RWPE1 (cell line): ENCODE measurements around the gene RIT1.

Experiments
- CTCF ChIA-PET: fragments of 350-600 bp; sonication (Branson Sonifier 250); formaldehyde crosslinking; extraction: SDS; loops from one replicate; lab custom pipeline; 2021; lab: Yijun Ruan, JAX
- POLR2A ChIA-PET: fragments of 400-600 bp; formaldehyde crosslinking; extraction: SDS; loops from one replicate; lab custom pipeline; 2020; ENCODE audit warnings: antibody characterized with exemption; ENCODE audit not compliant: low non-redundant PET; lab: Yijun Ruan, JAX
- DNase-seq: peaks from one replicate; pipeline ENCODE4 v3.0.0; 2012; ENCODE audit warnings: low spot score
- H3K27ac ChIP-seq: fragments of 450-650 bp; 2 replicates; pipeline ENCODE4 v1.5.1; 2017
- TF ChIP-seq, protein P1 (sequence below): fragments of 450-650 bp; conservative IDR thresholded peaks from 2 replicates; pipeline ENCODE4 v1.5.1; 2017; ENCODE audit warnings: low read depth, mild to moderate bottlenecking

The RIT1 gene

DNA sequence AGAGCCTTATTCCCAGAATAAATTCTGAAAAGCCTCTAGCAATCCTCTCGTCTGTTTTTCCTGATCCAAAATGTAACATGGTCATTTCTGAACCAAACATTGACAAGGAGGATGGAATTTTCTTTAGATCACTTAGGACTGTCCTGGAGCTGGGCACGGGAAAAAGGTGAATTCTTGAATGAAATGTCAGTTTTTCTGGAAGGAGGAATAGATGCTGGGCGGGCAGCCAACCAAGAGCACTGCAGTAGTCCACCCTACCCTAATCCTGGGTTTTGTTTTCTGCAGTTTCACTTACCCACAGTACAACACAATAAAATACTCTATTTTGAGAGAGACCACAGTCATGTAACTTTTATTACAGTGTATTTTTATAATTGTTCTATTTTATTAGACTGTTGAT lies 20.9 kb downstream of the RIT1 start:
- ChIA-PET POLR2A (no interaction called here), CTCF (no interaction called here)
- DNase-seq = no peak
- H3K27ac ChIP-seq = no peak overlapping the region
- TF ChIP-seq, protein P1, sequence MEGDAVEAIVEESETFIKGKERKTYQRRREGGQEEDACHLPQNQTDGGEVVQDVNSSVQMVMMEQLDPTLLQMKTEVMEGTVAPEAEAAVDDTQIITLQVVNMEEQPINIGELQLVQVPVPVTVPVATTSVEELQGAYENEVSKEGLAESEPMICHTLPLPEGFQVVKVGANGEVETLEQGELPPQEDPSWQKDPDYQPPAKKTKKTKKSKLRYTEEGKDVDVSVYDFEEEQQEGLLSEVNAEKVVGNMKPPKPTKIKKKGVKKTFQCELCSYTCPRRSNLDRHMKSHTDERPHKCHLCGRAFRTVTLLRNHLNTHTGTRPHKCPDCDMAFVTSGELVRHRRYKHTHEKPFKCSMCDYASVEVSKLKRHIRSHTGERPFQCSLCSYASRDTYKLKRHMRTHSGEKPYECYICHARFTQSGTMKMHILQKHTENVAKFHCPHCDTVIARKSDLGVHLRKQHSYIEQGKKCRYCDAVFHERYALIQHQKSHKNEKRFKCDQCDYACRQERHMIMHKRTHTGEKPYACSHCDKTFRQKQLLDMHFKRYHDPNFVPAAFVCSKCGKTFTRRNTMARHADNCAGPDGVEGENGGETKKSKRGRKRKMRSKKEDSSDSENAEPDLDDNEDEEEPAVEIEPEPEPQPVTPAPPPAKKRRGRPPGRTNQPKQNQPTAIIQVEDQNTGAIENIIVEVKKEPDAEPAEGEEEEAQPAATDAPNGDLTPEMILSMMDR = no peak

DNA sequence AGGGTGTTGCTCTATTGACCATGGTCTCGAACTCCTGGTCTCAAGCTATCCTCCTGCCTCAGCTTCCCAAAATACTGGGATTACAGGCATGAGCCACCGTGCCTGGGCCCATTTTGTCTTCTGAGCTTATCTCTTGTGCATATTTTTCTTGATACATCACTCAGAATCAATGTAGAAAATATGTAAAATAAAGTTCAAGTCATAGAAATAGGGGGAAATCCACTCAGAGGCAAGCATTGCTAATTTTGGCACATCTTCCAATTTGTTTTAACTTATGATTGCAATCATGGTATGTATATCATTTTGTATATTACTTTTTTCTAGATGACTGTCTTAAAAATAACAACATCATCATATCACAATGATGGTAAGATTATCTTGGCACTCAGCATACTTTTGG lies 21.6 kb downstream of the RIT1 start:
- no peak for DNase-seq
- CTCF ChIA-PET = no interaction called here
- POLR2A ChIA-PET = no interaction called here
- no peak overlapping the region for H3K27ac ChIP-seq
- TF ChIP-seq, protein P1 = no peak

DNA sequence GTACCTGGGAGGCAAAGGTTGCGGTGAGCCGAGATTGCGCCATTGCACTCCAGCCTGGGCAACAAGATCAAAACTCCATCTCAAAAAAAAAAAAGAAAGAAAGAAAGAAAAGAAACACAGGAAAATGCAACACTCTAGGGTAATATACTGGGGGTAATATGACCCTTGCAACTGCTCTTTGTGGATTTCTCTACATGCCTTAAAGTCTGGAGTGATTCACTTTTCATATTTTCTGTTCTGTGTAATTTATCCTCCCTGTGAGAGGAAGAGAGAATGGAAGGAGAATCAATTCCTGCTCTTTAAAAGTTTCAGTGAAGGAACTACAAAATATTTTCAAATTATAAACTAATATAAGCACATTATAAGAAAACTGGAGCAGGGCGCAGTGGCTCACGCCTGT lies 22.7 kb downstream of the RIT1 start:
- DNase-seq = no peak
- ChIA-PET CTCF (no interaction called here), POLR2A (interaction anchor here (0.6 kb wide), 1 partner anchor 25 kb away, joined by 3 read pairs; no protein-coding TSS in a partner anchor)
- no peak overlapping the region for H3K27ac ChIP-seq
- TF ChIP-seq, protein P1 = no peak

DNA sequence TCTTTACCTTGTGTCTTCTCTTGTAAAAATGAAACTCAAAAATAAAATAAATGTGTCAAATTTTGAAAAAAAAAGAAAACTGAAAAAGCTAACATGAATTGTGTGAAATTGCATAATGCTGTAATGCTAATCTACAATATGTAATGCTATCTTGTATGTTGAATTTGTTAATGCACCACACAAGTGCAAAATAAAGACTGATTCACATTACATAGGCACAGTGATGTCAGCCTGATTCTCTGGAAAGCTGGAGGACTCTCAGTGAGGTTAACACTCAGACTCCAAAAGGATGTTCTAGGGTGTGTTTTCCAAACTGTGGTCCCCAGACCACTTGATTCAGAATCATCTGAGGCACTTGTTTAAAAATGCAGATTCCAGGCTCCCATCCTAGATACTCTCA lies 26.2 kb downstream of the RIT1 start:
- TF ChIP-seq, protein P1 = no peak
- CTCF ChIA-PET = no interaction called here
- H3K27ac ChIP-seq = no peak overlapping the region
- no peak for DNase-seq
- POLR2A ChIA-PET = interaction anchor here (0.6 kb wide), 1 partner anchor 9 kb away, joined by 3 read pairs; no protein-coding TSS in a partner anchor

DNA sequence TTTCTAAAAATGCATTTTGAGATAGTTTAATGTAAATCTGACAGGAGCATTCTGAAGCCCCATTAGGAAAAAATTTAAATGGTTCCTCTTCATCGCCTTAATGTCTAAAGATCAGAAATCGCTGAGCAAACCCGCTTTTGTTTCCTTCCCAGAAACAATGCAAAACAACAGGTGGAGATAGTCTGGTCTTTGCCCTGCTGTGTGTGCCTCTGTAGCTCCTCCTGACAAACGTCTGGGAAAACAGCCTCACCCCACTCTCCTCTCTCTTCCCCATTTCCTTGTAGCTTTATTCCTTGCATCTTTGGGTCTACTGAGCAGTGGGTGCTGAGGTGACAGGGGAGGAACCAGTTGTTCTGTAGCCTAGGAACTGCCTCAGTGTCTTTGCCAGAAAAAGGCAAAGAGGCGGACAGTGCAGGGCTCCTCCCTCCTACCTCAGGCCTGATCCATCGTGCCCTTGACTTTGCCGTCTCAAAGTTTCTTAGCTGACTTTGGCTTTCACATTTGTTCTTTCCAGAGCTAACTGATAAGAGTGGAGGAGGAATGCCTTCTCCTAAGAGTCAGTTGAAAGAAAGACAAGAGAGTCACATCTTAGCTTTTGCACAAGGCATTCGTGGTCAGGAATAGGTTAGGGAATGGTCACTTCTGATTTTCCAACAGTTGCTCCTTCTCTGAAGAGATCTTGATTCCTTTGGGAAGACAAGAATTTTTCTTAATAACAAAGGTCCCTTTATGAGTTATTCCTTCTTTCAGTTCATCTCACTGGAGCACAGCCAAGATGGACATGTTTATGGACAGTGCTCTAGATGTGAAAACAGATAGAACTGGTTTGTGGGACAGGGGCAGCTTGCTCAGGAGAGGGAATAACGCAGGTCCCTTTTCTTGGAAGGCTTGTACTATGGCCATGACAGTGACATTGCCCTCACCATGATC lies 26.9 kb downstream of the RIT1 start:
- H3K27ac ChIP-seq = no peak overlapping the region
- DNase-seq = no peak
- TF ChIP-seq, protein P1 = no peak
- CTCF ChIA-PET = interaction anchor here (0.7 kb wide), 1 partner anchor 243 kb away, joined by 3 read pairs; no protein-coding TSS in a partner anchor
- POLR2A ChIA-PET = interaction anchor here (0.6 kb wide), 1 partner anchor 9 kb away, joined by 3 read pairs; no protein-coding TSS in a partner anchor

DNA sequence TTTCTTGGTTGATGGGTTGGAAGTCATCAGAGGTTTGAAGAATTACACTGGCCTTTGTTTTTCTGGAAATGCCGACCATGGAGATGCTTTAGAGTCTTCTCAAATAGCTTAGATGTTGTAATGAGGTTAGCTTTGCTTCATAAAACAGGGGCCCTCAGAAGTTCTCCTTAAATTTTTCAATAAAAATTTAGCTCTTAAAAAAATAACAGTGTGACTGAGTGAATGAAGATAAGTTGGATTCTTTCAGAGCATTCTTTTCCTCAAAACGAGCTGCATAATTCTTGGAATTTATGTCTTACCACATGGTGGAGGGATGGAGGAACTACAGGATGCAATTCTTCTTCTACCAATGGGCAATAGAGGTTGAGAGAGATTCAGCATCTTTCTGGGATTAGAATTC lies 28.4 kb downstream of the RIT1 start:
- CTCF ChIA-PET = interaction anchor here (1.4 kb wide), 1 partner anchor 9 kb away, joined by 5 read pairs; no protein-coding TSS in a partner anchor
- DNase-seq = no peak
- POLR2A ChIA-PET = interaction anchor here (0.9 kb wide), 1 partner anchor 10 kb away, joined by 3 read pairs; no protein-coding TSS in a partner anchor
- no peak overlapping the region for H3K27ac ChIP-seq
- TF ChIP-seq, protein P1 = no peak
